ENCODE measurements around the gene TNS2. TPM values are rescaled to one million over a fixed set of nuclear protein-coding genes. Genes with fewer than 3 reads are reported as not detected.
"Not testable (repeated sequence)": the region's sequence is repeated elsewhere in the genome, so short reads cannot be mapped to it uniquely, and the experiment has no call there.

Gene TNS2
- total RNA-seq, 4 donors from 2014 or later = 74.4 to 114 (median 91.9) TPM

DNA sequence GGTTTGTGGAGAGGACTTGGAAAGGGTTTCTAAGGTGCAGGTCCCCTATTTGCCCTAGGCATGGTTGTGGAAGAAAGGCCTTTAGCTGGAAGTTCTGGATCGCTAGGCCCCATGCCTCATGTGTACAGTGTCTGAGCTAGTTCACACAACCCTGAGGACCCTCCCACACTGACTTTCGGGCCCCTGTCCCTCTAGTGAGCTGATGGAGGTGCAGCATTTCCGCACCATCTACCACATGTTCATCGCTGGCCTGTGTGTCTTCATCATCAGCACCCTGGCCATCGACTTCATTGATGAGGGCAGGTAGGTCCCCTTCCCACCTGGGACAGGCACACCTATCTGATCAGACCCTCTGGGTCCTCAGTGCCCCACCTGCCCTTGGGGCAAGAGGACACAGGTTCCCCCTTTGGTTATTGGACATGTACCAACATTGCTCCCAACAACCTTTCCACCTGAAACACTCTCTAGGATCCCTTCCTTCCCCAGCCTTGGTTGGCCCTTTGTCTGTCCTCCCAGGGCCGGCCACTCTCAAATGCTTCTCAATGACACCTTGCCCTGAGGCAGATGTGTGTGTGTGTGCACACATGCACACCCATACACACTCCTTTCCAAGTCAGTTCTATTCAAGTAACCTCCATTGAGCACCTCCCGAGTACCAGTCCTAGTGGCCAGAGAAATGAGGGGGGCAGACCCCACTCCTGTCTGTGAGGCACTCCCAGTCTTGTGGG, 56.0 kb downstream of the TNS2 start:
- H3K27ac ChIP-seq = no peak overlapping the region
- TF ChIP-seq, protein P1, sequence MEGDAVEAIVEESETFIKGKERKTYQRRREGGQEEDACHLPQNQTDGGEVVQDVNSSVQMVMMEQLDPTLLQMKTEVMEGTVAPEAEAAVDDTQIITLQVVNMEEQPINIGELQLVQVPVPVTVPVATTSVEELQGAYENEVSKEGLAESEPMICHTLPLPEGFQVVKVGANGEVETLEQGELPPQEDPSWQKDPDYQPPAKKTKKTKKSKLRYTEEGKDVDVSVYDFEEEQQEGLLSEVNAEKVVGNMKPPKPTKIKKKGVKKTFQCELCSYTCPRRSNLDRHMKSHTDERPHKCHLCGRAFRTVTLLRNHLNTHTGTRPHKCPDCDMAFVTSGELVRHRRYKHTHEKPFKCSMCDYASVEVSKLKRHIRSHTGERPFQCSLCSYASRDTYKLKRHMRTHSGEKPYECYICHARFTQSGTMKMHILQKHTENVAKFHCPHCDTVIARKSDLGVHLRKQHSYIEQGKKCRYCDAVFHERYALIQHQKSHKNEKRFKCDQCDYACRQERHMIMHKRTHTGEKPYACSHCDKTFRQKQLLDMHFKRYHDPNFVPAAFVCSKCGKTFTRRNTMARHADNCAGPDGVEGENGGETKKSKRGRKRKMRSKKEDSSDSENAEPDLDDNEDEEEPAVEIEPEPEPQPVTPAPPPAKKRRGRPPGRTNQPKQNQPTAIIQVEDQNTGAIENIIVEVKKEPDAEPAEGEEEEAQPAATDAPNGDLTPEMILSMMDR (IDR thresholded peaks at IDR 0.05 in 4 of 5, conservative IDR thresholded peaks at IDR 0.05 in 1 of 5) = no peak
- TF ChIP-seq POLR2A (IDR thresholded peaks at IDR 0.05) = no peak
- ATAC-seq (no peak), DNase-seq (no peak)
- in situ Hi-C loops (cut with MboI; ENCODE audit: low sequenced_read_pairs in 4 of 4) = loop anchor here in 1 of 4 donors (25.0 kb wide), 1 partner anchor 219 kb away; no protein-coding TSS in a partner anchor
- intact Hi-C loops (cut with DNase I; ENCODE audit: low total_unique reads) = no loop called here
- H3K4me3 ChIP-seq = no peak overlapping the region
- no peaks in the 10 kb centered on the region for H3K36me3 ChIP-seq
- H3K9me3 ChIP-seq = no peaks in the 10 kb centered on the region
- H3K27me3 ChIP-seq = no peaks in the 10 kb centered on the region
- H3K4me1 ChIP-seq = peaks cover 5 to 7% of the 10 kb centered on the region in 2 donors

DNA sequence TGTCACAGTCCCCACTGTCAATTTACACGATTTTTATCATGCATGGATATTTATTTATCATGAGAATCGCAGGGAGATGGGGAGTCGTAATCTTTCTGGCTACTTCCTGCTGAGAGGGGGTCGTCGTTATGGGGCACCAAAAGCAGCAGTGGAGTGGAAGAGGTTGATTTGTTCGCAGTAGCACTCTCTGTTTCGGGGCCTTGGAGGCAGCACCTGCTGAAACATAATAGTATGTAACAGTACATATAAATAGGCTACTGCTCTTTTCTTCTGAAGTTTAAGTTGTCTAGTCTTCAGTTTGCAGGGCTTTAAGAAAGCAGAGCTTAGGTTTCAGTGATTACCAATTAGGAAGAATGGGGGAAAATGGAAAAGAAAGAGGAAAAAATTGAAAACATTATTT, 57.3 kb downstream of the TNS2 start:
- Histone ChIP-seq H3K9me3 (no peaks in the 10 kb centered on the region), H3K36me3 (no peaks in the 10 kb centered on the region), H3K27me3 (no peaks in the 10 kb centered on the region), H3K4me1 (peaks cover 5 to 7% of the 10 kb centered on the region in 2 donors), H3K27ac (no peak overlapping the region), H3K4me3 (no peak overlapping the region)
- intact Hi-C loops (cut with DNase I; ENCODE audit: low total_unique reads) (no loop called here), in situ Hi-C loops (cut with MboI; ENCODE audit: low sequenced_read_pairs in 4 of 4) (loop anchor here in 1 of 4 donors (25.0 kb wide), 1 partner anchor 220 kb away; no protein-coding TSS in a partner anchor)
- DNase-seq (no peak), ATAC-seq (no peak)
- TF ChIP-seq, protein P1 (IDR thresholded peaks at IDR 0.05 in 4 of 5, conservative IDR thresholded peaks at IDR 0.05 in 1 of 5) = no peak
- no peak for TF ChIP-seq POLR2A (IDR thresholded peaks at IDR 0.05)

GRCh38 chr12:53112431-53112830, 62.6 kb downstream of the TNS2 start:
- H3K27me3 ChIP-seq; H3K4me3 ChIP-seq; H3K9me3 ChIP-seq; ATAC-seq; DNase-seq; H3K36me3 ChIP-seq; H3K27ac ChIP-seq; intact Hi-C loops (cut with DNase I; ENCODE audit: low total_unique reads): not testable (repeated sequence)
- peaks cover 5 to 18% of the 10 kb centered on the region in 2 donors for H3K4me1 ChIP-seq
- in situ Hi-C loops (cut with MboI; ENCODE audit: low sequenced_read_pairs in 4 of 4) = loop anchor here in 1 of 4 donors (25.0 kb wide), 1 partner anchor 225 kb away; no protein-coding TSS in a partner anchor

GRCh38 chr12:53113136-53113705, 63.4 kb downstream of the TNS2 start:
- in situ Hi-C loops (cut with MboI; ENCODE audit: low sequenced_read_pairs in 4 of 4) = loop anchor here in 1 of 4 donors (25.0 kb wide), 1 partner anchor 226 kb away; no protein-coding TSS in a partner anchor
- Histone ChIP-seq H3K36me3 (no peaks in the 10 kb centered on the region), H3K27me3 (no peaks in the 10 kb centered on the region), H3K9me3 (no peaks in the 10 kb centered on the region), H3K27ac (no peak overlapping the region), H3K4me3 (no peak overlapping the region), H3K4me1 (peaks cover 5 to 16% of the 10 kb centered on the region in 2 donors)
- intact Hi-C loops (cut with DNase I; ENCODE audit: low total_unique reads) = no loop called here
- TF ChIP-seq, protein P1 (IDR thresholded peaks at IDR 0.05 in 4 of 5, conservative IDR thresholded peaks at IDR 0.05 in 1 of 5) = no peak
- TF ChIP-seq POLR2A (IDR thresholded peaks at IDR 0.05) = no peak
- DNase-seq = no peak
- no peak for ATAC-seq

- no peak overlapping the region for H3K4me3 ChIP-seq
- no peaks in the 10 kb centered on the region for H3K9me3 ChIP-seq
- ATAC-seq (no peak), DNase-seq (no peak)
- in situ Hi-C loops (cut with MboI; ENCODE audit: low sequenced_read_pairs in 4 of 4) (loop anchor here in 1 of 4 donors (25.0 kb wide), 1 partner anchor 227 kb away; no protein-coding TSS in a partner anchor), intact Hi-C loops (cut with DNase I; ENCODE audit: low total_unique reads) (no loop called here)
- TF ChIP-seq, protein P1 (IDR thresholded peaks at IDR 0.05 in 4 of 5, conservative IDR thresholded peaks at IDR 0.05 in 1 of 5) = no peak
- TF ChIP-seq POLR2A (IDR thresholded peaks at IDR 0.05) = no peak
- no peak overlapping the region for H3K27ac ChIP-seq
- peaks cover 5 to 16% of the 10 kb centered on the region in 2 donors for H3K4me1 ChIP-seq
- H3K27me3 ChIP-seq = no peaks in the 10 kb centered on the region
- no peaks in the 10 kb centered on the region for H3K36me3 ChIP-seq
These were observed 64.1 kb downstream of the TNS2 start for GRCh38 chr12:53113951-53114350.

All from gastrocnemius medialis (tissue), 4 donors.